Heart right ventricle (tissue), 16 donors: ENCODE results near the gene SASS6. TPM values are rescaled to one million over a fixed set of nuclear protein-coding genes. Genes with fewer than 3 reads are reported as not detected.

Source experiments
- ATAC-seq, 8 donors: fragments of 200-7000 bp; cut with Tn5 transposase; one replicate each; pipeline ENCODE4 v1.9.1; 2020; ENCODE audit warnings: mild to moderate bottlenecking in 8 of 8, moderate library complexity in 8 of 8, moderate number of reproducible peaks in 1 of 8
- DNase-seq, 2 donors: peaks; one replicate each; pipeline ENCODE4 v3.0.0-alpha.2; 2020
- H3K27ac ChIP-seq, 10 donors: fragments of 200-600 bp; sonication (generic) in 2 of 10; one replicate each; pipeline versions ENCODE4 v1.5.0 to v1.8.0; 2020 to 2022; ENCODE audit warnings: mild to moderate bottlenecking in 3 of 10
- H3K27me3 ChIP-seq, 7 donors: fragments of 200-600 bp; one replicate each; pipeline ENCODE4 v1.8.0; 2021 to 2022; ENCODE audit warnings: mild to moderate bottlenecking in 2 of 7
- H3K36me3 ChIP-seq, 9 donors: fragments of 200-600 bp; sonication (generic) in 1 of 9; one replicate each; pipeline versions ENCODE4 v1.5.0 to v1.8.0; 2020 to 2022; ENCODE audit warnings: mild to moderate bottlenecking in 2 of 9
- H3K4me1 ChIP-seq, 9 donors: fragments of 200-600 bp; sonication (generic) in 1 of 9; one replicate each; pipeline versions ENCODE4 v1.5.0 to v1.8.0; 2020 to 2022; ENCODE audit warnings: mild to moderate bottlenecking in 4 of 9
- H3K4me3 ChIP-seq, 10 donors: fragments of 200-600 bp; sonication (generic) in 2 of 10; one replicate each; pipeline versions ENCODE4 v1.5.0 to v1.8.0; 2020 to 2022; ENCODE audit warnings: mild to moderate bottlenecking in 7 of 10, moderate library complexity in 2 of 10
- H3K9me3 ChIP-seq, 11 donors: fragments of 200-600 bp in 10 of 11; sonication (generic) in 2 of 11; one replicate each; pipeline versions ENCODE4 v1.5.0 to v1.8.0; 2013 to 2022; ENCODE audit warnings: mild to moderate bottlenecking in 2 of 11, control low read depth in 1 of 11, moderate library complexity in 1 of 11
- CTCF ChIP-seq, 9 donors: fragments of 200-600 bp; sonication (generic) in 2 of 9; IDR thresholded peaks; one replicate each; pipeline versions ENCODE4 v1.5.0 to v1.8.0; 2021 to 2022; ENCODE audit warnings: antibody characterized with exemption in 9 of 9, mild to moderate bottlenecking in 5 of 9, moderate library complexity in 1 of 9
- WGBS, 2 donors: extraction: QIAGEN DNeasy Blood & Tissue Kit; methylation state at CpG; one replicate each; pipeline ENCODE4 v1.1.7; 2013; ENCODE audit warnings: inconsistent platforms in 1 of 2; 5-methylcytosine and 5-hydroxymethylcytosine counted together
- intact Hi-C, 10 donors: fragments of 100-400 bp; cut with DNase I; formaldehyde crosslinking; loops; one replicate each; pipeline versions ENCODE4 v1.11.1 to v1.14.2; 2022
- polyA plus RNA-seq, 2 donors: library from polyadenylated mRNA; stranded (reverse); fragments of 200-250 nt; gene quantifications; one replicate each; pipeline ENCODE4 v1.2.3, GENCODE V29; 2013
- total RNA-seq, 10 donors: library from RNA; stranded (reverse); fragmentation: NEBNext Ultra II Directional in 3 of 10; extraction: Animal tissue kit (Norgen Biotek cat#: 25700) in 3 of 10; gene quantifications; one replicate each; pipeline versions ENCODE4 v1.2.1 to v1.2.4, GENCODE V29; 2021 to 2023
- donor health status: Arrhythmogenic right ventricular cardiomyopathy.
- donor health status: ischemic (EF 13 %, LVEDD 7.1; RV severe dilation, severe dysfunction).
- donor health status: healthy with polysubstance abuse.
- donor health status: DM: no; HTN: yes; CAD: no.
- donor health status: DM: no; HTN: no; CAD: no.
- donor health status: ischemic (EF 25% LVEDD 6.9; RV normal size, moderate dysfunction).
- donor health status: ischemic (EF 25% LVEDD 5.7; RV mildly dilated, moderate dysfunction).
- donor health status: healthy.
- donor health status: DM: yes; HTN: yes; CAD: no.
- donor health status: Ischemic cardiomyopathy.
- donor health status: ischemic (EF 35%, LVEDD 5.7; RV mildly dilated, moderate dysfunction).
- donor health status: nonischemic (EF 11% LVEDD 7.7; RV severe dilation, severe dysfunction).
- donor health status: DM: yes; HTN: yes; CAD: no.
- donor health status: PGD.
- donor health status: ischemic (EF 29% LVEDD 5.4; RV normal size, mild dysfunction).
- donor health status: nonischemic (EF 23%, LVEDD 6.1; RV moderate dilation, normal function).

The SASS6 gene
- total and polyA plus RNA-seq, 12 donors = 0.95 to 2.7 (median 1.7) TPM

- no peaks in the 10 kb centered on the region for H3K9me3 ChIP-seq
- no peak for TF ChIP-seq CTCF (IDR thresholded peaks at IDR 0.05)
- peaks cover 0 to 37% (median 21%) of the 10 kb centered on the region in 9 donors for H3K36me3 ChIP-seq
- intact Hi-C loops = loop anchor here in 6 of 10 donors (5.0 to 10.0 kb wide), 11 partner anchors 98 to 762 kb away; partner anchors contain the start of genes RTCA (in 2 of the 6), CDC14A (in 1 of the 6) and SLC30A7 (in 1 of the 6)
- no peak overlapping the region for H3K27ac ChIP-seq
- WGBS, 2 donors = 66 to 70% methylated on average over 3 of the region's 3 CpGs
- ATAC-seq = no peak
- no peaks in the 10 kb centered on the region for H3K27me3 ChIP-seq
- DNase-seq = no peak
- H3K4me3 ChIP-seq = no peak overlapping the region
- H3K4me1 ChIP-seq = peaks cover 5 to 41% (median 27%) of the 10 kb centered on the region in 9 donors
These were observed 2.1 kb upstream of the SASS6 start for GRCh38 chr1:100134872-100135271.

- no peak for TF ChIP-seq CTCF (IDR thresholded peaks at IDR 0.05)
- intact Hi-C loops = loop anchor here in 6 of 10 donors (2.0 to 10.0 kb wide), 12 partner anchors 94 to 766 kb away; partner anchors contain the start of genes RTCA (in 2 of the 6), CDC14A (in 1 of the 6) and SLC30A7 (in 1 of the 6)
- no peak overlapping the region for H3K27ac ChIP-seq
- no peak for DNase-seq
- no peaks in the 10 kb centered on the region for H3K27me3 ChIP-seq
- H3K36me3 ChIP-seq = peaks cover 0 to 5% (median 0%) of the 10 kb centered on the region in 9 donors
- peaks cover 5 to 41% (median 27%) of the 10 kb centered on the region in 9 donors for H3K4me1 ChIP-seq
- no peak for ATAC-seq
- peak overlapping the region in 4 of 10 donors; percentile 65 to 93 (median 83) for H3K4me3 ChIP-seq
- WGBS, 2 donors = 79 to 81% methylated on average over 8 of the region's 8 CpGs
- H3K9me3 ChIP-seq = no peaks in the 10 kb centered on the region
These were observed 1.1 kb downstream of the SASS6 start for GRCh38 chr1:100131623-100132022.

- no peak for ATAC-seq
- Histone ChIP-seq H3K4me1 (peaks cover 5 to 39% (median 27%) of the 10 kb centered on the region in 9 donors), H3K9me3 (no peaks in the 10 kb centered on the region), H3K27ac (no peak overlapping the region), H3K4me3 (no peak overlapping the region), H3K27me3 (no peaks in the 10 kb centered on the region), H3K36me3 (no peaks in the 10 kb centered on the region)
- TF ChIP-seq CTCF (IDR thresholded peaks at IDR 0.05) = no peak
- no peak for DNase-seq
- 71 to 78% methylated on average over 5 of the region's 5 CpGs for WGBS, 2 donors
- intact Hi-C loops = loop anchor here in 6 of 10 donors (5.0 to 10.0 kb wide), 11 partner anchors 93 to 767 kb away; partner anchors contain the start of genes RTCA (in 2 of the 6), CDC14A (in 1 of the 6) and SLC30A7 (in 1 of the 6)
These were observed 2.1 kb downstream of the SASS6 start for GRCh38 chr1:100130552-100131077.

GRCh38 chr1:100127226-100127625, 5.5 kb downstream of the SASS6 start:
- WGBS, 2 donors = 68 to 73% methylated on average over 1 of the region's 1 CpG
- intact Hi-C loops = no loop called here
- no peak for ATAC-seq
- H3K36me3 ChIP-seq = no peaks in the 10 kb centered on the region
- no peak overlapping the region for H3K27ac ChIP-seq
- no peaks in the 10 kb centered on the region for H3K9me3 ChIP-seq
- no peak for TF ChIP-seq CTCF (IDR thresholded peaks at IDR 0.05)
- no peak overlapping the region for H3K4me3 ChIP-seq
- peaks cover 0 to 16% (median 6%) of the 10 kb centered on the region in 9 donors for H3K4me1 ChIP-seq
- no peak for DNase-seq
- no peaks in the 10 kb centered on the region for H3K27me3 ChIP-seq
